BJ (cell line): Measurements from ENCODE around the gene FAM111A. TPM values are rescaled to one million over a fixed set of nuclear protein-coding genes. Genes with fewer than 3 reads are reported as not detected.

Experiments
- CTCF ChIA-PET: fragments of 350-600 bp; formaldehyde crosslinking; extraction: SDS; loops from one replicate; lab custom pipeline; 2021; ENCODE audit warnings: antibody characterized with exemption, inconsistent platforms; lab: Yijun Ruan, JAX
- POLR2A ChIA-PET: fragments of 300-600 bp; sonication (Branson Sonifier 250); formaldehyde crosslinking; extraction: SDS; loops from one replicate; lab custom pipeline; 2021; ENCODE audit warnings: antibody characterized with exemption; lab: Charles Lee
- DNase-seq: peaks from one replicate; pipeline ENCODE4 v3.0.0-alpha.2; 2011; ENCODE audit warnings: low read depth
- H3K27me3 ChIP-seq: 2 replicates; pipeline ENCODE4 v1.6.0; 2011; ENCODE audit warnings: low read length; ENCODE audit not compliant: control insufficient read depth, insufficient read depth
- H3K36me3 ChIP-seq: 2 replicates; pipeline ENCODE4 v1.5.1; 2011; ENCODE audit warnings: low read length; ENCODE audit not compliant: control insufficient read depth, insufficient read depth
- H3K4me3 ChIP-seq: 2 replicates; pipeline ENCODE4 v1.5.1; 2011; ENCODE audit warnings: low read depth, mild to moderate bottlenecking, control low read depth, low read length
- polyA plus RNA-seq: library from polyadenylated mRNA; depleted of rRNA; stranded (reverse); fragments of >200 nt; gene quantifications from 2 replicates; pipeline ENCODE4 v1.2.3, GENCODE V29; 2011
- TF ChIP-seq, protein P1 (sequence below): IDR thresholded peaks from 2 replicates; pipeline ENCODE4 v1.5.1; 2011; ENCODE audit warnings: low read depth, mild to moderate bottlenecking, control low read depth, inconsistent platforms, low read length, moderate library complexity; ENCODE audit not compliant: insufficient read depth

The FAM111A gene
- polyA plus RNA-seq, 1 experiment, result 19.7 TPM

DNA sequence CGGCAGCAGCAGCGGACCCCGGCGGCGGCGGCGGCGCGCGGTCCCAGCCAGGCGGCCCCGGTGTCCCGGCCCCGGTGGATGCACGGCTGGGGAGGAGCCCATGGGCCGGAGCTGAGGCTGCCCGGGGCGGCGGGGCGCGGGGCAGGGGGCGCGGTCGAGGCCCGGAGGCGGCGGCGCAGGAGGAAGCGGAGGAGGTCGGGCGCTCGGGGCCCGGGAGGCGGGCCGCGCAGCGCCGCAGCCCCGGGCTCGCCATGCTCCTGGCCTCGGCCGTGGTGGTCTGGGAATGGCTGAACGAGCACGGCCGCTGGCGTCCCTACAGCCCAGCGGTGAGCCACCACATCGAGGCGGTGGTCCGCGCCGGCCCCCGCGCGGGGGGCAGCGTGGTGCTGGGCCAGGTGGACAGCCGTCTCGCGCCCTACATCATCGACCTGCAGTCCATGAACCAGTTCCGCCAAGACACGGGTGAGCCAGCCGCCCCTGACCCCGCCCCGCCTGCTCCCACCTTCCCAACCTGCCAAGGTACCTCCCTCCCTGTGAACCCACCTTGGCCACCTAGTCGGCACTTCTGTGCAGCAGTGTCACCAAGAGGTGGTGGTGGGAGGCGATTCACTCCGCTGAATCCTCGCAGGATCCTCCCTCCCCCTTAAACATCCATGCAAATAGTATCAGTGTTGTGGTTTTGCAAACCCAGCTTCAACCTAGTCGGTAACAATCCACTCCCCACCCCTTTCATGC, 29.9 kb downstream of the FAM111A start:
- TF ChIP-seq, protein P1, sequence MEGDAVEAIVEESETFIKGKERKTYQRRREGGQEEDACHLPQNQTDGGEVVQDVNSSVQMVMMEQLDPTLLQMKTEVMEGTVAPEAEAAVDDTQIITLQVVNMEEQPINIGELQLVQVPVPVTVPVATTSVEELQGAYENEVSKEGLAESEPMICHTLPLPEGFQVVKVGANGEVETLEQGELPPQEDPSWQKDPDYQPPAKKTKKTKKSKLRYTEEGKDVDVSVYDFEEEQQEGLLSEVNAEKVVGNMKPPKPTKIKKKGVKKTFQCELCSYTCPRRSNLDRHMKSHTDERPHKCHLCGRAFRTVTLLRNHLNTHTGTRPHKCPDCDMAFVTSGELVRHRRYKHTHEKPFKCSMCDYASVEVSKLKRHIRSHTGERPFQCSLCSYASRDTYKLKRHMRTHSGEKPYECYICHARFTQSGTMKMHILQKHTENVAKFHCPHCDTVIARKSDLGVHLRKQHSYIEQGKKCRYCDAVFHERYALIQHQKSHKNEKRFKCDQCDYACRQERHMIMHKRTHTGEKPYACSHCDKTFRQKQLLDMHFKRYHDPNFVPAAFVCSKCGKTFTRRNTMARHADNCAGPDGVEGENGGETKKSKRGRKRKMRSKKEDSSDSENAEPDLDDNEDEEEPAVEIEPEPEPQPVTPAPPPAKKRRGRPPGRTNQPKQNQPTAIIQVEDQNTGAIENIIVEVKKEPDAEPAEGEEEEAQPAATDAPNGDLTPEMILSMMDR, result no peak
- peak overlapping the region; percentile 59 for H3K4me3 ChIP-seq
- ChIA-PET POLR2A (interaction anchor here (0.6 kb wide), 1 partner anchor 11 kb away, joined by 4 read pairs; no protein-coding TSS in a partner anchor), CTCF (interaction anchor here (0.7 to 11.6 kb wide), 34 partner anchors 8 to 572 kb away, joined by 3 to 202 read pairs (median 9); partner anchors contain the start of genes FAM111A, FAM111B and MPEG1)
- DNase-seq, result no peak
- H3K36me3 ChIP-seq, result no peaks in the 10 kb centered on the region
- H3K27me3 ChIP-seq, result no peaks in the 10 kb centered on the region; the same call in 1 of the 2 replicates

DNA sequence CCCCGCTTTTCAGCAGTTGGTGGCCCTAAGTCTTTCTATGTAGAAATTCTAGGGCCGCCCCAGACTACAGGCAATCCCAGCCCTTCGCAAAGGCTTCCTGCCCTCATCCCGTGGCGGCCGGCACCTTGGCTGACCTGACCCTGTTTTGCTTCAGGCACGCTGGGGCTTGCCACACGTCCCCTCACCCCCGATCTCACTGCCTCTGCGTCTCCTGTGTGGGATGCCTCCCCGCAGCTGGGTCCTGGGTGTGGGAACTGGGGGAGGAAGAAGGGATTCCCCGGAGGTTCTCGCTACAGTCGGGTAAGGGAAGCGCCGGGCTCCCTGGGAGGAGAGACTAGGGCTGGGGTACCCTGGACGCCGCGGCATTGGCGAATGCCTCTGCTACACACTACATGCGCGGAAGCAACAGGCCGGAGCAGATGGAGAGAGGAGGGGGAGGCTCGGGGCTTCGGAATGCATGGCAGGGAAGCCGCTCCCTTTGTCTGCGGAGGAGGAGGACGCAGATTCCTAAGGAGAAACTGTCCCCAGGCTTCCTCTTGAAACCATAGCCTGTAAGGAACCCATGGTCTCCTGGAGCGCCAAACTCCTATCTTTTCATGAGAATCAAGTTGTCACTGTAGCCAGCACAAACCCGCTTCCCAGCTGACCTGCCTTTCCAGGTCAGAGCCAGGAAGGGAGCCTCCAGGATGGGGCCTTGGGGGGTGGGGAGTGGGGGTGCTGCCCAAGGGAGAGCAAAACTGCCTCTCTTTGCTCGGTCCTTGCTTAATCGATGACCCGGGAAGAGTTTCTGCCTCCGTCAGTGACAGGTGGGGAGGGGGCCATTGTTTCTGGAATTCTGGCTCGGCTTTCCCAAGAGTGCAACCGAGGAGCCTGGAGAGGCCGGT, 30.7 kb downstream of the FAM111A start:
- ChIA-PET CTCF (interaction anchor here (0.9 to 11.6 kb wide), 10 partner anchors 15 to 113 kb away, joined by 3 to 202 read pairs (median 12); no protein-coding TSS in a partner anchor), POLR2A (no interaction called here)
- Histone ChIP-seq H3K4me3 (peak overlapping the region; percentile 59), H3K36me3 (no peaks in the 10 kb centered on the region), H3K27me3 (no peaks in the 10 kb centered on the region)
- TF ChIP-seq, protein P1, result no peak
- DNase-seq, result no peak

DNA sequence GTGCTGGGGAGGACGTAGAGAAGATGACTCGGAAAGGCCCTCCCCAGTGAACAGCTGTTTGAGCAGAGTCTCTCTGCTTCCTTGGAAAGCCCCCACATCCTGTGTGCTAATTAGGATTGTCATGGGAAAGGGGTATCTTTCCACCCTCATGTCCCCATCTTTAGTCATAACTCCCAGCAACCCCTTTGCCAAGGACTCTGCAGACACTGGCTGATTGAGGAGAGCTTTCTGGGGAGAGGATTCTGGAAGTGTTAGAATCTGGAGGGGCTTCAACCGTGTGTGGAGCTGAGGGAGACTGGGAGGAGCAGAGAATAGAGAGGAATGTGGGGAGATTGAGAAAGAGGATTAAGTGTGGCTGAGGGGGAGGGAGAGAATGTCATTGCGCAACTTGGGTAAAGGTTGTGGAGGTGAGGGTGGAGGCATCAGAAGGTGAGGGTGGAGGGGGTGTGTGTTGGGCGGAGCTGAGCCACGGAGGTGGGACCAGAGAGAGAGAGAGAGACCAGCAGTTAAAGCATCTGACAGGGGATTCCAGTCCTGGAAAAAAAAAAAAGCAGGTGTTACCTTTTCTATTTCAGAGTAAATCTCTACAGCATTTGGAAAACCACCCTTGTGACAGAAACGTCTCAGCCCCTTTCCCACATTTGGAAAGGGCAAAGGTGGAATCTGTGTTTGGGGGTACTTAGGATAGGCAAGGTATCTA, 31.5 kb downstream of the FAM111A start:
- Histone ChIP-seq H3K4me3 (no peak overlapping the region), H3K36me3 (no peaks in the 10 kb centered on the region), H3K27me3 (no peaks in the 10 kb centered on the region)
- DNase-seq, result no peak
- POLR2A ChIA-PET, result interaction anchor here (0.8 kb wide), 1 partner anchor 11 kb away, joined by 6 read pairs; no protein-coding TSS in a partner anchor
- TF ChIP-seq, protein P1, result no peak
- CTCF ChIA-PET, result interaction anchor here (1.0 to 11.6 kb wide), 7 partner anchors 10 to 112 kb away, joined by 3 to 202 read pairs (median 5); no protein-coding TSS in a partner anchor

DNA sequence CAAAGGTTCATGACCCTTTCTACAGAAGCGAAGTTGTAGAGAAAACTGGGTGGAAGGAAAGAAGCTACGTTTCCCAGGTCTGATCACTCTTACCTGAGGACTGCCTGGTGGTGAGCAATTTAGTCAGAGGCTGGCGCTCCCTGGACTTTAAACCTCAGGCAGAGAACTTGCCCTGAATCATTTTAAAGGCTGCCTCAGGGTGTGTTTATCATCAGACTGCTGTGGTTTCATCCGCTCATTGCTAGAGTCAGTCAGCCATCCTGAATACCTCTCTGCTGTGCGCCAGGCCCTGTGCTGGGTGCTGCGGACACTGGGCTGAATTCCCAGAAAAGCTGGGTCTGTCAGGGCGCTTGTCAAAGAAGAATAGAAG, 32.0 kb downstream of the FAM111A start:
- Histone ChIP-seq H3K4me3 (no peak overlapping the region), H3K27me3 (no peaks in the 10 kb centered on the region), H3K36me3 (no peaks in the 10 kb centered on the region)
- no peak for DNase-seq
- ChIA-PET CTCF (interaction anchor here (1.0 to 11.6 kb wide), 7 partner anchors 11 to 112 kb away, joined by 3 to 202 read pairs (median 5); no protein-coding TSS in a partner anchor), POLR2A (interaction anchor here (0.8 kb wide), 1 partner anchor 11 kb away, joined by 6 read pairs; no protein-coding TSS in a partner anchor)
- TF ChIP-seq, protein P1, result no peak
